Body of pancreas (tissue), 4 donors: Measurements from ENCODE around the gene TET3.

Experiments used
- CTCF ChIP-seq, 7 experiments: fragments of 450-650 bp in 4 of 7; fragments of 200-600 bp in 3 of 7; sonication (generic) in 3 of 7; IDR thresholded peaks; one replicate each; pipeline ENCODE4 v1.5.1; 2016 to 2019; ENCODE audit warnings: antibody characterized with exemption in 7 of 7
- POLR2A ChIP-seq, 3 donors: fragments of 450-650 bp; IDR thresholded peaks; one replicate each; pipeline ENCODE4 v1.6.1; 2016; ENCODE audit warnings: antibody characterized with exemption in 3 of 3, mild to moderate bottlenecking in 2 of 3

DNA sequence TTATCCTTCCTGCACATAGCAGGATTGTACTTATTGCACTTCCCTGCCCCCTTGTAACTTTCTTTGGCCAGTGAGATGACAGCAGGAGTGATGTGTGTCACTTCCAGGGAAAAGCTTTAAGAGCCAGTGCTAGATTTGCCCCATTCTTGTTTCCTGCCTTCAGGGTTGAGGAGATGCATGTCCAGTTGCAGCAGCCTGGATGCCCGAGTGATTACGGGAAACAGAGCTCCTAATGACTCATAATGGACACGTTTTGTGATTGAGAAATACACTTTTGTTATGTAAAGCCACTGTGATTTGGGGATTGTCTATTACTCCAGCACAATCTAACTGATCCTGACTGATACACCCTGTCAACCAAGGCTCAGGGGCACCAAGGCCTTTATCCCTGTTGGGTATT lies 5.0 kb upstream of the TET3 start:
- TF ChIP-seq POLR2A (IDR thresholded peaks at IDR 0.05) (no peak), CTCF (IDR thresholded peaks at IDR 0.05) (no peak)
